K562 (cell line): Measurements from ENCODE around the gene BTBD2. TPM values are rescaled to one million over a fixed set of nuclear protein-coding genes. Genes with fewer than 3 reads are reported as not detected.

Experiments
- BCLAF1 ChIP-seq, 2 experiments: fragments of 450-650 bp in 1 of 2; IDR thresholded peaks; 2 replicates each; pipeline ENCODE4 v1.6.1; 2011 to 2017; ENCODE audit warnings: low read depth in 2 of 2, antibody characterized with exemption in 1 of 2, borderline replicate concordance in 1 of 2, low read length in 1 of 2, mild to moderate bottlenecking in 1 of 2, mixed read lengths in 1 of 2; ENCODE audit not compliant: control insufficient read depth in 1 of 2
- ELK1 ChIP-seq: sonication (generic); formaldehyde crosslinking; IDR thresholded peaks from 2 replicates; pipeline ENCODE4 v1.8.1; 2022; ENCODE audit warnings: missing genetic modification reagents
- PPARD ChIP-seq: fragments of 250-450 bp; sonication (Bioruptor Pico); IDR thresholded peaks from 2 replicates; pipeline ENCODE4 v1.8.0; 2022; ENCODE audit warnings: inconsistent platforms, mild to moderate bottlenecking, moderate library complexity
- SMAD2 ChIP-seq: fragments of 150-350 bp; IDR thresholded peaks from 2 replicates; pipeline ENCODE4 v1.6.1; 2014; ENCODE audit warnings: low read depth, mild to moderate bottlenecking, low read length
- SMARCA4 ChIP-seq: fragments of 450-650 bp; IDR thresholded peaks from 2 replicates; pipeline ENCODE4 v1.6.1; 2016
- YBX1 ChIP-seq: fragments of 450-650 bp; IDR thresholded peaks from 2 replicates; pipeline ENCODE4 v1.7.1; 2016; ENCODE audit warnings: mild to moderate bottlenecking
- ZZZ3 ChIP-seq: fragments of 450-650 bp; IDR thresholded peaks from 2 replicates; pipeline ENCODE4 v1.6.1; 2016; ENCODE audit warnings: antibody characterized with exemption, mild to moderate bottlenecking, moderate library complexity
- polyA plus RNA-seq, 8 experiments: library from polyadenylated mRNA; depleted of rRNA in 4 of 8; stranded (reverse) in 5 of 8; unstranded in 3 of 8; fragments of >200 nt; fragmentation: Nextera tagmentation in 2 of 8; fragmentation: Illumina TruSeq in 1 of 8; extraction: Ambion mirVana in 2 of 8; extraction: Trizol in 1 of 8; gene quantifications; 2 replicates each; pipeline versions ENCODE4 v1.2.1 to v1.2.3, GENCODE V29; 2011 to 2014; ENCODE audit warnings: inconsistent platforms in 1 of 8, missing spikeins in 1 of 8
- total RNA-seq, 7 experiments: library from RNA; depleted of rRNA in 6 of 7; stranded (reverse); fragments of >200 nt in 6 of 7; fragmentation: Illumina TruSeq in 2 of 7; extraction: Trizol in 2 of 7; gene quantifications; 2 replicates each; pipeline versions ENCODE4 v1.2.1 to v1.2.3, GENCODE V29; 2011 to 2021; ENCODE audit warnings: low replicate concordance in 1 of 7

The BTBD2 gene
- total and polyA plus RNA-seq, 9 of the 15 experiments (the other 6 are each of a cell fraction or from before 2014, with no cell fraction given) = 0.10 to 15.6 (median 6.9) TPM

GRCh38 chr19:2048959-2049740 lies 33.6 kb upstream of the BTBD2 start (continued):
- TF ChIP-seq YBX1 (no peak), SMAD2 (no peak), SMARCA4 (no peak), ELK1 (CRISPR knock-in tag) (no peak), BCLAF1 (IDR thresholded peaks at IDR 0.05; ENCODE audit: borderline replicate concordance in 1 of 2, control insufficient read depth in 1 of 2, low read depth in 2 of 2, low read length in 1 of 2) (no peak), PPARD (CRISPR knock-in tag) (no peak), ZZZ3 (no peak)
- TF ChIP-seq, all 486 proteins: peak for 12
